Activated CD4-positive, CD25-positive, alpha-beta regulatory T cell treated with anti-CD3 and anti-CD28 coated beads, Interleukin-2, amount 50 U/mL, for 16 hours (primary cell): ENCODE results near the gene LRBA.
"Not testable (repeated sequence)": the region's sequence is repeated elsewhere in the genome, so short reads cannot be mapped to it uniquely, and the experiment has no call there.

Experiments used
- DNase-seq: peaks from one replicate; pipeline ENCODE4 v3.0.0-alpha.2; 2020; ENCODE audit warnings: low read depth, low spot score

The LRBA gene

GRCh38 chr4:150423074-150423473 is 592.0 kb downstream of the LRBA start:
- DNase-seq = no peak

DNA sequence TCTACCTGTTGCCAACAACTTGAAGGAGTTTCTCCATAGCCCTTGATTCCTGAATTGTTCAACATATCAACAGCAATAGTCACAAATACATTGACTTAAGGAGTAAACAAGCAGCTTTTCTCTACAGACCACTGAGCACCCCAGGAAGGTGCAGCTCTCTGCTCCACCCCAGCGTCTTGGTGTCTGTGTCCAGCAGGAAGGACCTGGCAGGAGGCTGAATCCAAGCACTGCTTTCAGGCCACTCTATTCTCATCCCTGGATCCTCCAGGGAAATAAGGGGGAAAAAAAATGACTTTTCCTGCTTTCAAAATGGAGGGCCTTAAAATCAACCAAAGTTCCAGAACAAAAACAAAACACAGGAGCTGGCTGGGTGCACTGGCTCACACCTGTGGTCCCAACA is 593.5 kb downstream of the LRBA start:
- DNase-seq = no peak

- no peak for DNase-seq
These were observed 595.1 kb downstream of the LRBA start for GRCh38 chr4:150419939-150420338.

GRCh38 chr4:150418757-150419410 is 596.2 kb downstream of the LRBA start:
- DNase-seq = no peak

GRCh38 chr4:150415213-150415612 is 599.9 kb downstream of the LRBA start:
- DNase-seq = no peak

- DNase-seq = no peak
These were observed 603.6 kb downstream of the LRBA start for GRCh38 chr4:150411520-150411919.

GRCh38 chr4:150402871-150403272 is 612.2 kb downstream of the LRBA start:
- DNase-seq = no peak

DNA sequence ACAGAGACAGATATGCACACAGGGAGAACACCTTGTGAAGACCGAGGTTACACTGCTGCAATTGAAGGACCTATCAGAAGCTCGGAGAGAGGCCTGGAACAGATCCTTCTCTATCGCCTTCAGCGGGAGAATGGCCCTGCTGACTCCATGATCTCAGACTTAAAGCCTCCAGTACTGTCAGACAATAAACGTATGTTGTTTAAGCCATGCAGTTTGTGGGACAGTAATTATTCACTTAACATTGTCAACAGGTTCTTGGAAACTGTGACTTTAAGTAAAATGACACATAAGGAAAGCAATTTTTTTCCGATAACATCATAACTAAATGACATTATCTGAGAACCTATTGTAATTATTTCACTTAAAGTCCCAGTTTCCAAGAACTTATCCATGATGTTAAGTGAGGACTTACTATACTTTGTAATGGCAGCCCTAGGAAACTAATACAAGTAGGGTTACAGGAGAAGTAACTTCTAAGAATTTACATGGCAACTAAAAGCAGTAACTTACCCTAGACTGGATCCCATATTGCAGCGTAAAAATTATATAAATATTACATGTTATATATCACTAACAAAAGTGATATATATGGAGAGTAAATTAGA is 613.9 kb downstream of the LRBA start:
- no peak for DNase-seq

DNA sequence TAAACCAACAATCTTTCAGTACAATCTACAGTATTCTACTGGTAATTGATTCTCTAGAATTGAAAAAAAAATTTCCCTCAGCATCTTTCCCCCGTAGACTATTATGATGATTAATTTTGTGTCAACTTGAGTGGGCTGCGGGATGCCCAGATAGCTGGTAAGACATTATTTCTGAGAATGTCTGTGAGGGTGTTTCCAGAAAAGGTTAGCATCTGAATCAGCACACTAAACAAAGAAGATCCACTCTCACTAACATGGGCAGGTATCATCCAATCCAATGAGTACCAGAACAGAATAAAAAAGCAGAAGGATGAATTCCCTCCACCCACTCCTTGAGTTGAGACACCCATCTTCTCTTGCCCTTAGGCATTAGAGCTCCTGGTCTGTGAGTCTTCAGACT is 619.2 kb downstream of the LRBA start:
- no peak for DNase-seq

DNA sequence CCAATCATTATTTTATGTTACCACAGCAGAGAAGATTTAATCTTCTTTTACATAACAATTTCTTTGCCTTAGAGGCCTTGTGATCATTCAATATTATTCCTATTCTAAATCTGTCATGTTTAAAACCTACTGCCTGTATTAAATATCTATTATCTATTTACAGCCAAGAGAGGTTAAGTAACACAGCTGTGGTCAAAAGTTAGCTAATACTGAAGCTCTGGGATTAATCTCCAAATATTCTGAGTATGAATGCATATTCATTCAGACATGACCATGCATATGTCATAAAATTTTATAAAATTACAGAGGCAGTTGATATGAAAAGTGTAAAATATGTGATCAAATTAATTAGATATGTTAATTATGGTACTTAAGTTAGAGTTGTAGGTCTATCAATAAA is 621.0 kb downstream of the LRBA start:
- DNase-seq = no peak

- DNase-seq = no peak
These were observed 624.0 kb downstream of the LRBA start for GRCh38 chr4:150391052-150391451.

- DNase-seq = no peak
These were observed 624.6 kb downstream of the LRBA start for GRCh38 chr4:150390531-150390910.

- no peak for DNase-seq
These were observed 625.1 kb downstream of the LRBA start for GRCh38 chr4:150389896-150390530.

- no peak for DNase-seq
These were observed 627.1 kb downstream of the LRBA start for GRCh38 chr4:150387981-150388380.

DNA sequence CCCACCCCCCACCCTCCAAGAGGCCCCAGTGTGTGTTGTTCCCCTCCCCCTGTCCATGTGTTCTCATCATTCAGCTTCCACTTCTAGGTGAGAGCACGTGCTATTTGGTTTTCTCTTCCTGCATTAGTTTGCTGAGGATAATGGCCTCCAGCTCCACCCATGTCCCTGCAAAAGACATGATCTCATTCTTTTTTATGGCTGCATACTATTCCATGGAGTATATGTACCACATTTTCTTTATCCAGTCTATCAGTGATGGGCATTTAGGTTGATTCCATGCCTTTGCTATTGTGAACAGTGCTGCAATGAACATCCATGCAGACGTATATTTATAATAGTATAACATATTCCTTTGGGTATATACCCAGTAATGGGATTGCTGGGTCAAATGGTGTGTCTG is 628.7 kb downstream of the LRBA start:
- not testable (repeated sequence) for DNase-seq

GRCh38 chr4:150385606-150386005 is 629.5 kb downstream of the LRBA start:
- DNase-seq = no peak

GRCh38 chr4:150384249-150384648 is 630.8 kb downstream of the LRBA start:
- no peak for DNase-seq

- no peak for DNase-seq
These were observed 633.1 kb downstream of the LRBA start for GRCh38 chr4:150382028-150382427.

GRCh38 chr4:150381609-150382008 is 633.5 kb downstream of the LRBA start:
- no peak for DNase-seq

- DNase-seq = no peak
These were observed 634.0 kb downstream of the LRBA start for GRCh38 chr4:150381036-150381435.

DNA sequence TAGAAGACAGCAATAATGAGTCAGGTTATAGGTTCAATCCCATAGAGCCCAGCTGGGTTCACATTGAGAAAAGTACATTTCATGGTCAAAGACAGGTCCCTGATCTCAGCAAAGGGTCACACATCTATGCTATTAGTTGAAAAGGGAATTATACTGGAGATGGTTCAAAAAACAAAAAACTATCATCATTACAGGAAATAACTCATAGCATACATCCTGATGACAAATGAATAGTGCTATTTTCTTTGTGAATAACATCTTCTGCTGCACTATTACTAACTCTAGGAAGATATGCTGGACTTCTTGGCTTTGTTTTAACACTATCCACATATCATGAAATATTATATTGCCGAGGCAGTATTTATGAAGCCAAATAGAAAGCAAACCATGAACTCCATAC is 635.6 kb downstream of the LRBA start:
- DNase-seq = no peak

GRCh38 chr4:150375025-150375424 is 640.1 kb downstream of the LRBA start:
- DNase-seq = no peak

GRCh38 chr4:150371869-150372268 is 643.2 kb downstream of the LRBA start:
- DNase-seq = no peak
